ENCODE results near the gene DPP8.
"Not testable (repeated sequence)": the region's sequence is repeated elsewhere in the genome, so short reads cannot be mapped to it uniquely, and the experiment has no call there.

Gene DPP8

GRCh38 chr15:65521350-65521749 lies 3.9 kb upstream of the DPP8 start:
- no peak for DNase-seq

GRCh38 chr15:65518633-65519285 lies 1.3 kb upstream of the DPP8 start:
- DNase-seq: no peak

GRCh38 chr15:65517866-65518207 lies 348 bp upstream of the DPP8 start:
- no peak for DNase-seq

GRCh38 chr15:65512807-65513416 lies 4.6 kb downstream of the DPP8 start:
- DNase-seq: no peak

- no peak for DNase-seq
Observed at GRCh38 chr15:65512189-65512588, 5.3 kb downstream of the DPP8 start.

- DNase-seq: no peak
Observed at GRCh38 chr15:65509321-65509720, 8.2 kb downstream of the DPP8 start.

GRCh38 chr15:65494076-65494475 lies 23.4 kb downstream of the DPP8 start:
- no peak for DNase-seq

GRCh38 chr15:65484876-65485275 lies 32.6 kb downstream of the DPP8 start:
- DNase-seq: no peak

GRCh38 chr15:65476903-65477302 lies 40.6 kb downstream of the DPP8 start:
- DNase-seq: no peak

- DNase-seq: peak; percentile 31
Observed at GRCh38 chr15:65470866-65471265, 46.6 kb downstream of the DPP8 start.

- no peak for DNase-seq
Observed at GRCh38 chr15:65468229-65468909, 49.1 kb downstream of the DPP8 start.

- DNase-seq: no peak
Observed at GRCh38 chr15:65466901-65467300, 50.6 kb downstream of the DPP8 start.

- not testable (repeated sequence) for DNase-seq
Observed at GRCh38 chr15:65463096-65463495, 54.4 kb downstream of the DPP8 start.

- DNase-seq: peak; percentile 75
Observed at GRCh38 chr15:65460741-65461347, 56.6 kb downstream of the DPP8 start.

- not testable (repeated sequence) for DNase-seq
Observed at GRCh38 chr15:65455256-65455655, 62.2 kb downstream of the DPP8 start.

- no peak for DNase-seq
Observed at GRCh38 chr15:65451989-65452388, 65.5 kb downstream of the DPP8 start.

- no peak for DNase-seq
Observed at GRCh38 chr15:65450556-65450955, 66.9 kb downstream of the DPP8 start.

GRCh38 chr15:65447145-65447544 lies 70.3 kb downstream of the DPP8 start:
- no peak for DNase-seq

- DNase-seq: no peak
Observed at GRCh38 chr15:65434201-65434600, 83.3 kb downstream of the DPP8 start.

- no peak for DNase-seq
Observed at GRCh38 chr15:65431731-65432130, 85.8 kb downstream of the DPP8 start.

- no peak for DNase-seq
Observed at GRCh38 chr15:65426216-65426853, 91.2 kb downstream of the DPP8 start.

GRCh38 chr15:65424683-65425082 lies 92.8 kb downstream of the DPP8 start:
- no peak for DNase-seq

GRCh38 chr15:65423976-65424679 lies 93.4 kb downstream of the DPP8 start:
- DNase-seq: no peak

All from activated CD4-positive, alpha-beta T cell treated with anti-CD3 and anti-CD28 coated beads, Interleukin-2, amount 50 U/mL, for 16 hours (primary cell).